HG02885 (cell line): ENCODE data around the gene ELF1.
"Not testable (repeated sequence)": the region's sequence is repeated elsewhere in the genome, so short reads cannot be mapped to it uniquely, and the experiment has no call there.

Experiments used
- ATAC-seq: cut with Tn5 transposase; IDR thresholded peaks from one replicate; pipeline ENCODE4 v1.9.1; 2021; ENCODE audit warnings: mild to moderate bottlenecking; ENCODE audit not compliant: unreplicated experiment, poor library complexity

Gene ELF1

DNA sequence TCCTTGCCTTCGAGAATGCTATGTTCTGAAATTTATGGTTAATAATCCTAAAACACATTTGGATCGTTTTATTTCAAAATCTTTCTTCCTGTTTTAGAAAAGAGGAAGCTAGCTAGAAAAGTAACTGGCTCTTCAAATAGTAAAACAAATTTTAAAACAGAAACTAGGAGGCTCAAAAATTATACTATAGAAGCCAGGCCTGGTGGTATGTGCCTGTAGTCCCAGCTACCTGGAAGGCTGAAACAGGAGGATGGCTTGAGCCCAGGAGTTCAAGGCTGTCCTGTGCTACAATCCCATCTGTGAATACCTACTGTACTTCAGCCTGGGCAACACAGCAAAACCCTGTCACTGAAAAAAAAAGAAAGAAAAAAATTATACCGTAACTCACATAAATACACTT lies 57.9 kb downstream of the ELF1 start:
- no peak for ATAC-seq

DNA sequence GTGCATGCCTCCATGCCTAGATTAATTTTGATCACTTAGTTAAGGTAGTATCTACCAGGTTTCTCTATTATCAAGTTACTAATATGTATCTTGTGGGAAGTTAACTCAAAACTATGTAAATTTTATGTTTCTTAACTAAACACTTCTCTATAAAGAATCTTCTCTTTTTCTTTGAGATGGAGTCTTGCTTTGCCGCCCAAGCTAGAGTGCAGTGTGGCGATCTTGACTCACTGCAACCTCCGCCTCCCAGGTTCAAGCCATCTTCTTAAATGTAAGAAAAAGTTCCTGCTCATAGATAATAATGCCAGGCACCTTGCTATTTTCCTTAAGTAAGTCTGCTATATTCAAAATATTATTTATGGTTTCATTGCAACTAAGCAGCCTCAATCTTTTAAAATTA lies 58.4 kb downstream of the ELF1 start:
- ATAC-seq, result no peak

DNA sequence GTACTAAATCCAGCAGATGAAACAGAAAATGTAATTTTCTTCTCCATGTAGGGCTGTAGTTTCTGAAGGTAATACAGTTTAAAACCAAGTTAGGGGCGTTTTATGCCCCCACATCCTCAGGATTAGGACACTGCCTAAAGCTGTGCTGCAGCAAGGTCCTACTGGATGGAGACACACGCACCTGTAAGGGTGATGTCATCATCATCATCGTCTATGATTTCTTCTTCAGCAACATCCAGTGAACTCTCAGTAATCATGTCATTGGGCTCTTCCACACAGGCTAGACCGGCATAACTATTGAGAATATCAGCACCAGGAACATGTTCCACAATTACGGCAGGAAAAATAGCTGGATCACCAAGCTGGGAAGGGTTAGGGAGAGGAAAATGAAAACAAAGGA lies 60.5 kb downstream of the ELF1 start:
- ATAC-seq, result no peak

DNA sequence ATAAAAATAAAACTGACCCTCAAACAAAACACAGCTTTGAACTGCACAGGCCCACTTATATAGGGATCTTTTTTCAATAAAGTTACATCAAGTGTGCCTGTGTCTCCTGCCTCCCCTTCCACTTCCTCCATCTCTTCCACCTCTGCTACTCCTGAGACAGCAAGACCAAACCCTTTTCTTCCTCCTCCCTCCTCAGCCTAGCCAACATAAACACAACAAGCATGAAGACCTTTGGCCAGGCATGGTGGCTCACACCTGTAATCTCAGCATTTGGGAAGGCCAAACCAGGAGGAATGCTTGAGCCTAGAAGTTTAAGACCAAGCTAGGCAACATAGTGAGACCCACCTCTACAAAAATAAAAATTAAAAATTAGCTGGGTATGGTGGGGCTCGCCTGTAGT lies 72.6 kb downstream of the ELF1 start:
- ATAC-seq, result no peak

DNA sequence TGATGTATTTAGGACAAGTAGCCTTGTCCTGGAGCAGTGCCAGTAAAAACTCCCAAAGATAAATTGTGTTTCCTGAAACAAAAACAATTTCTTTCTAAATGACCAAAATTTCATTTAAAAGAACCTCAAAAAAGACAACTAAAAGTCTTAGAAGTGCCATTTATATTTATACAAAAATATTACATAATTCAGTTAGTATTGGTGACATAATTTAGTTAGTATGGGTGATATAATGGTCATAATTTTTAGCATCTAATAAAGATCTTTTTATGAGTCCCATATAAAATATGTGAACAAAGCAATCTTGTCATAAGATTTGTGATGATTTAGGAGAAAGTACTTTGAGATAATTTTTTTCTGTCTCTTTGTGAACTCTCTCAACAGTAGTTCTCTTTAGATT lies 76.0 kb downstream of the ELF1 start:
- ATAC-seq, result no peak

DNA sequence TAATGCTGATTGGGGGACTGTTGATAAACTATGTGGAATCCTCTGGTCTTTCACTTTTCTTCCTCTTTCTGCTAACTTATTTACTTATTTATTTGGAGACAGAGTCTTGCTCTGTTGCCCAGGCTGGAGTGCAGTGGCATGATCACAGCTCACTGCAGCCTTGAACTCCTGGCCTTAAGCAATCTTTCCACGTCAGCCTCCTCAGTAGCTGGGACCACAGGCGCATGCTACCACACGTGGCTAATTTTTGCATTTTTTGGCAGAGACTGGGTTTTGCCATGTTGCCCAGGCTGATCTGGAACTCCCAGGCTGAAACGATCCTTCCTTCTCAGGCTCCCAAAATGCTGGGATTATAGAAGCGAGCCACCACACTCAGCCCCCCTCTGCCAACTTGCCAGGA lies 77.5 kb downstream of the ELF1 start:
- no peak for ATAC-seq

DNA sequence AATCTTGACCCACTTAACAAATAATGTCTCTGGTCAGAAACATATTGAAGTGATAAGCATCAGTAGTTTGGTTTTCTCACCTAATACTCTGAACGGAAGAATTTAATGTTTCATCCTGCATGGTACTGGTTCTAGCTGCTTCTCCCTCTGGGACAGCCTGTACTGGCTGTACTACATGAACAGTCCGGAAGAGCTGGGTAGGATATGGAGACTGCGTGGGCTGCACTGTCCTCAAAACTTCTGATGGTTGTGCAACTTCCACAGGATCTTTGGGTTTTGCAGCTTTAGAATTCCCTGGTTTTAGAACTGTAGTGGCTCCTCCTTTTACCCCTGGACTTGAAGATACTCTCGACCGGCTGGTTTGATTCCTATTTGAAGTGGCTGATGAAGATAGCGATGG lies 78.3 kb downstream of the ELF1 start:
- no peak for ATAC-seq

DNA sequence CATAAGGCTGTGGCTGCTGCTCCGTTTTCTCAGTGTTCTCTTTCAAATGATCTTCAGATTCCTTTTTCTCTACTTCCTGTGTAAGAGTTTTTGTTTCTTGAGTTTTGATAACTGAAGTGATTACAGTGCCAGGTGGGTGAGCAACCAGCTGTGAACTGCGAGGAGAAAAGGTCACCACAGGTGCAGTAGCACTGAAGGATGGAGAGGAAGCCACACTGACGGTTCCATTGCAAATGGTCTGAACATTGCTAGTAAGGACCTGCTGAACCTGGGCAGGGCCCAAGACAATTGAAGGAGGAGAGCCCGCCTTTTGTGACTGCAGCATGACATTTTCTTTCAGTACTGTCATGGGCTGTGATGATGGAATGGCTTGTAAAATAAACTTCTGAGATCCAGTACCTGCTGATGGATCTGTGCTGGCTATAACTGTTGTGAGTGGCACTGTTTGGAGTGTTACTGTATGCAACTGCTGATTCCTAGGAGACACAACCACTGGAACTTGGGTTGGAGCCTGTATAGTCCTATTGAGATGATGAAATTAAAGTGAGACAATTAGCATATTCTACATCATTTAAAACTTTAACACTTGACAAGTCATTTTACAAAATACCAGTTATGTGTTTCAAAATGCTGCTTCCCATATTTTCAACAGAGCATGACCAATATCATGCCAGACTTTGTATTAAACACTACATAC lies 85.5 kb downstream of the ELF1 start:
- peak; percentile 54 for ATAC-seq

DNA sequence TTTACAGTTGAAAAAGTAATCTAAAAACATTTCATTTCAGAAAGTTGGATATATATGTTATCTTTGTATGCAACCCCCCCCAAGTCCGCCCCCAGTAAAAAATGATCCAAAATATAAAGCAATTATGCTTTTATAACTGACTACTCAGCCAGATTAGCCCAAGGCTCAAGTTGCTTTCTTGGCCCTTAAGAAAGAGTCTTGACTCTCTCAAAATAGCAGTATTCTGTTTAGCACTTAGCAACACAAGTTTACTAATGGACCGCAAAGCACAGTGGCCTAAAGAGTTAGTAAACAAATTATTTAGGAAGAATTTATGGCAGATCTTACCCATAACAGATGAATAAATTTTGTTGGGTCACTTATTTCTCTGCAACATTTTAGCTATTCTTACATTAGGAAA lies 86.9 kb downstream of the ELF1 start:
- no peak for ATAC-seq

DNA sequence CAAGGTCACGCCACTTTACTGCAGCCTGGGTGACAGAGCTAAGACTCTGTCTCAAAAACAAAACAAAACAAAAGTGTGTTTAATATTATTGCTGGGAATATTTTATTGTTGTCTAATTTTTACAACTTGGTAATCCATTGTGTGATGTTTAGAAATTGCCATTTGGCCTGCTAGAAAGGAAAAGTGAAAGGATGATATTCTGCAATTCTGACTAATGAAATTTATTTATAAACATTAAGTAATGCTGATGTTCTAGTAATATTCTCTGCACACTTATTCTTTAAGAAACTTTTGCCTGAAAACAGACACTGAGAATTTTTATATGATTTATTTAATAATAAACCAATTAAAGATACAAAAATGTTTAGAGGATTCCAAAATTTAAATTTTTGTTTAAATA lies 87.4 kb downstream of the ELF1 start:
- ATAC-seq, result no peak

DNA sequence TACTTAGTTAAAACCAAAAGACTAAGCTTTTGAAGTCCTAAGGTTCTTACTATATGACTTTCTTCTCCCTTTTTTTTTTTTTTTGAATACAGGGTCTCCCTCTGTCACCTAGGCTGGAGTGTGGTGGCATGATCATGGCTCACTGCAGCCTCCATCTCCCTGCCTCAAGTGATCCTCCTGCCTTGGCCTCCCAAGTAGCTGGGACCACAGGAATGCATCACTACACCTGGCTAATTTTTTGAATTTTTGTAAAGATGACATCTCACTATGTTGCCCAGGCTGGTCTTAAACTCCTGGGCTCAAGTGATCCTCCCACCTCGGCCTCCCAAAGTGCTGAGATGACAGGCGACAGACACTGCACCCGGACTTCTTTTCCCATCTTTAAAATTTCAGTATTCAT lies 89.2 kb downstream of the ELF1 start:
- not testable (repeated sequence) for ATAC-seq

DNA sequence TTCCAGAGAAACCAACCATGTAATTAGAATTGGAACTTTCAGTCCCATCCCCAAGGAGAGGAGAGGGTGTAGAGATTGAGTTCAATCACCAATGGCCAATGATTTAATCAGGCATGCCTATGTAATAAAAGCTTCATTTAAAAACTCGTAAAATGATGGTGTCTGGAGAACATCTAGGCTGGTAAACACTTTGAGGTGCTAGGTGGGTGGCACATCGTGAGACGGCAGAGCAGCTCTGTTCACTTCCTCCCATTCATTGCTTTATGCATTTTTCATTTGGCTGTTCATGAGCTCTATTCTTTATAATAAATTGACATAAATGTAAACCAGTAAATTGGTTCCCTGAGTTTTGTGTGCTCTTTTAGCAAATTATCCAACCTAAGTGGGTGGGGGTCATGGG lies 90.1 kb downstream of the ELF1 start:
- ATAC-seq, result no peak

DNA sequence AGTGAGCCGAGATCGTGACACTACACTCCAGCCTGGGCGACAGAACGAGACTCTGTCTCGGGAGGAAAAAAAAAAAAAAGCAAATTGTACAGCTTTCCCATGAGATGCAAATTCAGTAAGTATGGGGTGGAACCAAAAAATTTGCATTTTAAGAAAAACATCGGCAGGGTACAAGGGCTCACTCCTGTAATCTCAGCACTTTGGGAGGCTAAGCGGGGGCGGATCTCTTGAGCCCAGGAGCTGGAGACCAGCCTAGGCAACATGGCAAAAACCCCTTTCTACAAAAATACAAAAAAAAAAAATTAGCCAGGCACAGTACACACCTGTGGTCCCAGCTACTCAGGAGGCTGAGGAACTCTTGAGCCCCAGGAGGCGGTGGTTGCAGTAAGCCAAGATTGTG lies 91.2 kb downstream of the ELF1 start:
- no peak for ATAC-seq

DNA sequence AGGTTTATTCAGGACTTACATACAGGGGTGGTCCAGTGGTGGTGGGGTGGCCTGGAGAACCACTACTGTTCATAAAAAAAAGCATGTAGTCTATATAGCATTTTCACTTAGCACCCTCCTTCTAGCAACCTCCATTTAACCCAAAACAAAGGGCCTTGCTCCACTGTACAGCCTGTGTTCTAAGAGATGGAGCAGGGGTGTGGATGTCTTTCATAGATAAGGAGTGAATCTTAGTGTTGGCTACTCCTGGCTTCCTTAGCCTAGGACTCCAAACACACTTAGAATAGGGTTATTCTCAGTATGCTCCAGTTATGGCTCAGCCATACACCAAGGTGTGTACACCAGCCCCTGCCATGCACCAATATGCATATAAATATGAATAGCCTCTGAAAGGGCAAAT lies 95.2 kb downstream of the ELF1 start:
- ATAC-seq, result no peak

DNA sequence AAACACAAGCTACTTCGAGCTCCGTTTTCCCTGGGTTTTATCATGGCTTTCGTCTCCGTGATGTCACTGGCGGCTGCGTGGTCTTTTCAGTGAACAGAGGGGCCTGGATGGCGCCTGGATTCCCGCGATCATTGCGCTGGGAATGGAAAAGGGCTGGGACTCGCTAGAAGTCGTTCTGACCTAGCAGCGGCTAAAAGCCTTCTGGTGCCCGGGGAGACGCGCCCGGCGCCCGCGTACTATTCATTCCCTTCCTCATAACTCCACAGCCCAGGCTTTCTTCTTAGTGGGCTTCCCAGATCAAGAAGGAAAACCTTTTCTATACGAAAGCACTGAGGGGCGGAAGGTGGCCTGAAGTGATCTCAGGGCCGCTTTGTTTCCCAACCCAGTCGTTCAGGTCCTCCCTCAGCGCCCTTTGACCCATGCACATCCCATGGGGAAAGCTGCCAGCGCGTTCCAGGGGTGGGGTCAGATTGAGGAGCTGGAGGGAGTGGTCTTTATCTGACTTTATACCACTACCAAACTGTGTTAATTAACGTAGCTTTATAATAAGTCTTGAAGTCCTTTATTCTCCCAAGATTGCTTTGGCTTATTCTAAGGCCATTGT lies 96.6 kb downstream of the ELF1 start:
- ATAC-seq, result no peak

DNA sequence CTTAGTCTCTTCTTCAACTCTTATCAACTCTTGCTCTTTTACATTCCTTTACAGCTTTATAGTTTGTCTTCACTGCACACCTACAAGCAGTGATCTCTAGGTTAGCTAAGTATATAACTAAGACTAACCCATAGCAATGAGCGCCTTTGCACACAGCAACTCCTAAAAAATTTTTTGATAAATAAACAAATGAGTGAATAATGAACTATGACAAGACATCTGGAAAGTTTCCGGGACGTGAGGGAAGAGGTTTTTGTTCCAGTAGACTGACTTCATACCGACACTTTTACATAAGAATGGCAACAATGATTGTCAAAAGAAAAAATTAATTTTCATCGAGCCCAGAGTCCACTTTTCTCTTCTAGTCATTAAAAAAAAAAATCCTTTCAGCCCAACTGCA lies 98.3 kb downstream of the ELF1 start:
- ATAC-seq, result no peak

DNA sequence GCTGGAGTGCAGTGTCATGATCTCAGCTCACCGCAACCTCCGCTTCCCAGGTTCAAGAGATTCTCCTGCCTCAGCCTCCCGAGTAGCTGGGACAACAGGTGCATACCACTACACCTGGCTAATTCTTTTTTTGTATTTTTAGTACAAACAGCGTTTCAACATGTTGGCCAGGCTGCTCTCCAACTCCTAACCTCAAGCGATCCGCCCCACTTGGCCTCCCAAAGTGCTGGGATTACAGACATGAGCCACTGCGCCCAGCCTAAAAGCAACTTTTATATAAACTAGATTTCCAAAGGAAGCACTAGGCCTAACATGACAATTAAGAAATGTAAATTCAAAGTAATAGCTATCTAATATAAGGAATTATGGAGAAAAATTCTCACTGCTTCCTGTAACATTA lies 99.2 kb downstream of the ELF1 start:
- not testable (repeated sequence) for ATAC-seq

DNA sequence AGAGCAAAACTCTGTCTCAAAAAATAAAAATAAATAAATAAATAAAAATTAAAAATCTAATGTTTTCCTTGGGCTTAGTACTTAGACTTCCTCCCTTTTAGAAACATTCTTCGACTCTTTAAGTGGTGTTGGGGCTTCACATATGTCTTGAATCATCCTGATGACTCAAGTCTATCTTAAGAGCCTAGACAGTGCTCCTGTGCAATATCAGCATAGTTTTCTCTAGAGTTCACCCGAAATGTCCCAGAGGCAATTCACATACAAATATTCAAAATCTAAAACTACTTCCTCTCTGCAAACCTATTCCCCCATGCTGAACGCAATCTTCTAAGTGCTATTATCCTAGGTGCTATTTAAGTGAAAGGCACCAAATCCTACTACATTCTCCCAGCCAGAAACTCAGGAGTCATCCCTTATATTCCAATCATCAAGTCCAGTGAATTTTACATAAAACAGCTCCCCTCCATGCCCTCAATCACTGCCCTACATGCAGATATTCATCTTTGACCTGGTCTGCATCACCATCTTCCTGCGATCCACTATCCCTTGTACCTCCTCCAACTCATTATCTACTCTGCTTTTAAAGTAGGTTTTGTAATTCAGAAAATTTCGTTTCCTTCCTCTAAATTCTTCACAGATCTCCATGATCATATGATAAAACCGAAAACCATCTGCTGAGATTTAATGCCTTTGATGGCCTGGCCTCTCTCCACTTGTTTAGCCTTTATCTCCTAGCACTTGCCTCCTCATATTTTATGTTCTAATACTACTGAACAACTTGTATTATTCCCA lies 102.7 kb downstream of the ELF1 start:
- ATAC-seq, result no peak

DNA sequence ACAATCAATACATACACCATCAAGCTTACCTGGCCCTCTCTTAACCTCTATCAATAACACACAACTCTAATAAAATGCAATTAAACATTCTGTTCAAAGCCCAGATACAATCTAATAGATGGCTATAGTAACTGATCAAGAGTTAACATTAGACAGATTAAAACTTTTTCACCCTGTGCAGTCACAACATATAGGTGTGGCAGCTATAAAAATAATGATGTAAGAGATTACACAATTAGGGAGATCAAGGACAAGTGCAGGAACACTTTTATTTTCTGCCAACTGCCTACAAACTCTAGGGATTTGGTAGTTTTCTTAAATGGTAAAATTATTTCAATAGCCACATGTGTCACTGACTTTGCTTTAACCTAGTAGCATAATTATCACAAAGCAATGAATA lies 104.3 kb downstream of the ELF1 start:
- not testable (repeated sequence) for ATAC-seq

DNA sequence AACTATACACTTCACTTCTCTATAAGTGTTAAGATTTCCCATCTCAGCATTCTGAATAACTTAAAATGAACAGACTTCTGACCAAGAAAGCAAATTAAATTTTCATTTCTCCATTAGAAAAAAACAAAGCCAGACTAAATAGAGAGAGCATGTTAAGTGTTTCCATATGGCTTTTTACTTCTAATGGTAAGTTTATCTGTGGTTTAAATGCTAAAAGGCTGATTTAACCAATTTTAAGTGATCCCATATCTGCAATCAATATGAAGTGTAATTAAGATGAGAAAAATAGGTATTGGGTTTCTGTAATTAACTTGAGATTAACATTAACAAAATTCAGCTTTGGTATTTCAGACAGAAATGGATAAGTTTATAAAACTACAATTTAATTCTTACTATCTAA lies 107.8 kb downstream of the ELF1 start:
- ATAC-seq, result no peak

DNA sequence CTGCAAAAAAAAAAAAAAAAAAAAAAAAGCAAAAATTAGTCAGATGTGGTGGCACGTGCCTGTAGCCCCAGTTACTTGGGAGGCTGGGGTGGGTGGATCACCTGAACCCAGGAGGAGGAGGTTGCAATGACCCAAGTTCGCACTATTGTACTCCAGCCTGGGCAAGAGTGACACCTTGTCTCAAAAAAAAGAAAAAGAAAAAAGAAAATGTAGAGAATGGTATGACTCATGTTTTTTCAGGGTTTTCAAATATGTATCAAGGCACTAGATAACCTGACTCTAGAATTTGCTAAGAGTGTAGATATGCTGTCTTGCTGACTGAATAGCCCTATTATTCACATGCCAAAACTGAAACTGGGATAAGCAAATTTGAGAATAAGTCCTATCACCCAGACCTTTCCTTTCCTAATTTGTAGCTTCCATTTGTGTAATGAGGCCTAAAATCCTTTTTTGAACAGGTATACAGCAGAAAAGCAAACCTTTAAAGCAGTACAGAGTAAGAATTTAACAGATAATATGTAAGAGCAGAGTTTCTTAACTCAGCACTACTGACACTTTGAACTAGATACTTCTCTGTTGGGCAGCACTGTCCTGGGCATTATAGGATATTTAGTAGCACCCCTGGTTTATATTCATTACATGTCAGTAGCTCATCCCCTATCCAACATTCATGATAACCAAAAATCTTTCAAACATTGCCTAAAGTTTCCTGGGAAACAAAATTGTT lies 108.6 kb downstream of the ELF1 start:
- ATAC-seq, result peak; percentile 79
